NCI-H1436 treated with DMSO at 0.1 percent for 48 hours (cell line): ENCODE results near the gene PPP5C.
A peak's percentile ranks its signal among the peaks of the same experiment; 100 is the strongest.
"Not testable (repeated sequence)": the region's sequence is repeated elsewhere in the genome, so short reads cannot be mapped to it uniquely, and the experiment has no call there.

ENCODE experiments used
- DNase-seq: peaks from one replicate; lab custom pipeline; 2025; lab: John Stamatoyannopoulos, UW

Gene PPP5C

DNA sequence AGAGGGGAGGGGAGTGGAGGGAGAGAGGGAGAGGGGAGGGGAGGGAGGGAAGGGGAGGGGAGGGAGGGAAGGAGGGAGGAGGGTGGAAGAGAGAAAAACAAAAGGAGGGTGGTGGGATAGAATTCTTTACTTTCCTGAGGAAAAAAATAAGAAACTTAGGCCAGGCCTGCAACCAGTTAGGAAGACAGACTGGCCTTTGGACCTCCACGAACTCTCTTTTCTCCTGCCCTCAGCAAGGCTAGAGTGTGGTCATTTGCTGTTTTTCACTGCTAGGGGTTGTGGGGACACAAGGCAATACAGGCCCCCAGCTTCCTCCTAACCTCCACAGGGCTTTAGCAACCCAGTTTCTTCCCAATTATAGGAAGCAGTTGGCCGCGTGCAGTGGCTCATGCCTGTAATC lies 62.3 kb downstream of the PPP5C start:
- DNase-seq = no peak

DNA sequence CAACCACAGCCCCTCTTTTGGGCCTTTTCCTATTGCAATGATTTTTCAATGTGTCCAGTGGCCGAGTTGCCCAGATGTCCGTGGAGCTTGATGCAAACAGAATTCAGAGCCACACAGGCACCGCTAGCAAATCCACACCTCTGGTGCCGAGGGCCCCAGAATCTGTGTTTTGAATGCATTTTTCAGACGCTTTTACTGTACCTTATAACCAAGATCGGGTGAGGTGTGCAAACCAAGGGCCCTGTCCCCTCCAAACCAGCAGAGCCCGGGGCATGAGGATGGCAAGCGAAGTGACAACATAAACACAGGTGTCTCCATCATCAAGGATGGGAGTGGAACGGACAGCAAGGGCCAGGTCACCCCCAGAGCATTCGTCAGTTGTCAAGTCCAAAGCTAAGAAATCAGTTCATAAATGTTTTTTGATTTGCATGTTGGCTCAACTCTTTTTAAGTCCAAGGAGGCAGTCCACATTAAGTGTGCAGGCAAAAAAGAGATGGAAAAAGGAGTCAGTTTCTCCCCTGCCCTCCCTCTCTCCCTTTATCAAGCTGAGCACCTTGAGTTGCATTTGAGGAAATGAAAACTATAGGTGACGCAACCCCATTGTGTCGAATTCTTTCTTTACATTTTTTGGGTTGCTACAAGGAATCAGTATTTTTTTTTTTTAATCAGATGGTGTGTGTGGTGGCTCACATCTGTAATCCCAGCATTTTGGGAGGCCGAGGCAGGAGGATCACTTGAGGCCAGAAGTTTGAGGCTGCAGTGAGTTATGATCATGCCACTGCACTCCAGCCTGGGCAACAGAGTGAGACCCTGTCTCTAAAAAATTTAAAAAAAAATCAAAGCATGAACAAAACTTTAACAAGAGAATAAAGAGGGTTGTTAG lies 63.6 kb downstream of the PPP5C start:
- DNase-seq = no peak

DNA sequence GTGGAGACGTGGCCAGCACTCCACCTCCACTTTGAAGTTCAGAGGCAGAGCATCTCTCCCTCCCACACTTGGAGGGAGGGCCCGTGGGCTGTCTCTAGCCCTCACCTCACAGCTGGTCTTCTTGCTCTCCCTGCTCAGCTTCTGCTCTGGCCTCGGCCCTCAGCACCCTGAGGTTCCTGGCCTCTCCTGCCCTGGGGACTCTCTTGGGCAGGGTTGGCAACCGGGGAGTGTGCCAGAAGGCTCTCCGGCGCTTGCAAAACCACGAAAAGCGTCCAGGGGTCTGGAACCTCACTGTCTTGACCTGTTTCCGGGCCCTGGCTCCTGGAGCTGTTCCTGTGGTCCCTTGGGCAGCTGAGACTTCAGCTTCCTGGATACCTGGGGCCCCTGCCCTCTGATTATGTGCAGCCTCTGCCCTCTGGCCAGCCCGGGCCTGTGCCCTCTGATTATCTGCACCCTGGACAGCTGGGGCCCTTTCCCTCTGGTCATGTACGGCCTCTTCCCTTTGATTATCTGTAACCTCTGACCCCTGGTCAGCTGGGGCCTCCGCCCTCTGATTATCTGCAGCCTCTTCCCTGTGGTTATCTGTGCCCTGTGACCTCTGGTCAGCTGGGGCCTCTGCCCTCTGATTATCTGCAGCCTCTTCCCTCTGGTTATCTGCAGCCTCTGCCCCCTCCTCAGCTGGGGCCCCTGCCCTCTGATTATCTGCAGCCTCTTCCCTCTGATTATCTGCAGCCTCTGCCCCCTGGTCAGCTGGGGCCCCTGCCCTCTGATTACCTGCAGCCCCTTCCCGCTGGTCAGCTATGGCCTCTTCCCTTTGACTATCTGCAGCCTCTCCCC lies 64.4 kb downstream of the PPP5C start:
- no peak for DNase-seq

DNA sequence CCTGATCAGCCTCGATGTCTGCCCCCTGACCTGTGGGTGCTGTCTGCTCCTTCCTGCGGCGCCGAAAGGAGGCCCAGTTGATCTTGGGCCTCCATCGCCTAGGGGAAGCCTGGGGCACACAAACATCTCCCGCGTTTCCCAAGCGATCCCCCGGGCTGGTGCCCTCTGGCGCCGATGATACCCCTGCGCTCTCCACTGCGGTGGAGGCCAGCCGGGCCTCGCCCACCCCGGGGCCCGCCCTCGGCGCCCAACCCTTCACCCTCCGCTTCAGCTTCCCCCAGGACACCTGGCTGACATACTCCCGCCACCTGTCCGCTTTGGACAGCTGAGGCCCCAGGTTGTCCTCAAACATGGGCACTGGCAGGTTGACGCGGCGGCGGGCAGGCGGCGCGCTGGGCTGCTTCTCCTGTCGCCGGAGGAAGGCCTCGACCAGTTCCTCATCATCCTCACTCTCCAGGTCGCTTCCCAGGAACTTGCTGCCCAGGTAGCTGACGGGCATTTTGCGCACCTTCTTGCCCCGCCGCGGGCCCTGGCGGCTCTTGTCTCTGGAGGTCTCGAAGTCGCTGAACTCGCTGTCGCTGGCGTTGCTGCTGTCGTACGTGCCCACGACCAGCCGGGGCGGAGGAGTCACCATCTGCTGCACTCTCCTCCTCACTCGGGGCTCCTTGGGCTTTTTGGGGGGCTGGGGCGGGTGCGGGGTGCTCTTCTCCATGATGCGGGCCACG lies 65.2 kb downstream of the PPP5C start:
- DNase-seq = no peak

DNA sequence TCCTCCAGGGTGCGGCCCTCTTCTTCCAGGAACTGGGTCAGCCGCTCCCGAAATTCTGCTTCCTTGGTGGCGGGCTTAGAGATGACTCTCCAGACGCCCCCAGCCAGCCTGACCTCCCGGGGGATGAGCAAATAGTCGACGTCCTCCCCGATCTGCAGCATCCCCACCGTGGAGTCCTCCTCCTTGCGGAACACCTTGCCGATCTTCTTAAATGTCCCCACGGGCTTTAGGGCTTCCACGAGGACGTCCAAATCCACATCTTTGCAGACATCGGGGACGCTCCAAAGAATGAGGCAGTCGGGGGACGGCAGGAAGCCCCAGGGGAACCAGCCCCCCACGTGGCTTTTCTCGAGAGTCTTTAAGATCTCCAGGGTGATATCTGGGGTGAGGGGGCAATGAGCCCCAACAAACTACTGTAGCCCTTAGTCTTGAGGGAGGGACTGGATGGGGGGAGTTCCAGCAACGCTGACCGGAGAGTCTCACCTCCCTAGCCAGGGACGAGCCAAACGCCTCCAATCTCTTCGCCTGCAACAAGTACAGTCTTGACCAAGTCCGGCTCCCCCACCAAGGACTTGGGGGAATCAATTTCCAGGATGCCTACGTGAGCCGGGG lies 65.9 kb downstream of the PPP5C start:
- no peak for DNase-seq

DNA sequence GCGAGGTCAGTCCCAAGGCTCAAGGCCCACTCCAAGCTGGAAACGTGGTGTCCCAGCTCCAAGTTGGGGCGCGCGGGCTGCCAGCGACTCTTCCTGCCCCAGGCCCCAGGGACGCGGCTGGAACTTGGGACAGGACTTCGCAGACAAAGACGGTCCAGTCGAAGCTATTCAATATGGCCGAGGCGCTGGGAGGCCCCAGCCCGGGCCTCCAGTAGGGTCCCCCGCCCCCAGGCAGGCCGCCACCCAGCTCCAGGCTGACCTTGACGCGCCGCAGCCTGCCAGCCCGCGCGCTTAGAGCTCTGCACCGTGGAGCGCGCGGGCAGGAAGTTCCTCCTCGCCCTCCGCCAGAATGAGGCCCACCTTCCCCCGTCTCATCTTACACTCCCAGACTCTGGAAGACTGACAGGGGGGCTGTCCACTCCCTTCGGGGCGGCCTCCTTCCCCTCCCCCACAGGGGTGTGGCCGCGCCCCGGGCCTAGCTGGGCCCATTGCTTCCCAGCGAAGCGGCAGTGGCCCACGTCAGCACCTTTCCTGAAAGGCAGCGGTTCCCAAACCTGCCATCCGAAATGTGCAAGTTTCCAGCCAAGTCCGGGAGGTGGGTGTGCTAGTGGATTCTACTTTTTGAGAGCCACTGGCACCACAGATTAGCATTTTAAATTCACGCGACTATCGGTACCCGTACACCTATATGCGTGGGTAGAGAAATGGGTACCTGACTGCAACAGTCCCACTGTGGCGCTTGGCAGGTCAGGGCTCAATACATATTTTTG lies 66.6 kb downstream of the PPP5C start, which contains the start of gene CCDC8:
CCDC8 (minus strand) TSS at position 303 of the 770 bp plus-strand sequence. CDS start 754 bp downstream, outside the sequence.
- peak; percentile 82 for DNase-seq

DNA sequence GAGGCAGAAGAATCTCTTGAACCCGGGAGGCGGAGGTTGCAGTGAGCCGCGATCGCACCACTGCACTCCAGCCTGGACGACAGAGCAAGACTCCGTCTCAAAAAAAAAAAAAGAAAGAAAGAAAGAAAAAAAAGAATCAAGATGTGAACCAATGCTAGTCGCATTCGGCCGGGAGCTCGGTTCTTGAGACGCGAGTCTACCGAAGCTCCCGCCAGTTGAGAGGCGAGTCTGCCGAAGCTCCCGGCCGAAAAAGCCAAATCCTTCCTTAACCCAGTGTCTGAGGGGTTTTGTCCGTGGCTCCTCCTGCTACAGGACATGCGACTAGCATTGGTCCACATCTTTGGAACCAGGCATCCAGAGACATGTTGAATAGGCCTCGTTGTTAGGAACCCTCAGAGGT lies 68.0 kb downstream of the PPP5C start:
- not testable (repeated sequence) for DNase-seq

DNA sequence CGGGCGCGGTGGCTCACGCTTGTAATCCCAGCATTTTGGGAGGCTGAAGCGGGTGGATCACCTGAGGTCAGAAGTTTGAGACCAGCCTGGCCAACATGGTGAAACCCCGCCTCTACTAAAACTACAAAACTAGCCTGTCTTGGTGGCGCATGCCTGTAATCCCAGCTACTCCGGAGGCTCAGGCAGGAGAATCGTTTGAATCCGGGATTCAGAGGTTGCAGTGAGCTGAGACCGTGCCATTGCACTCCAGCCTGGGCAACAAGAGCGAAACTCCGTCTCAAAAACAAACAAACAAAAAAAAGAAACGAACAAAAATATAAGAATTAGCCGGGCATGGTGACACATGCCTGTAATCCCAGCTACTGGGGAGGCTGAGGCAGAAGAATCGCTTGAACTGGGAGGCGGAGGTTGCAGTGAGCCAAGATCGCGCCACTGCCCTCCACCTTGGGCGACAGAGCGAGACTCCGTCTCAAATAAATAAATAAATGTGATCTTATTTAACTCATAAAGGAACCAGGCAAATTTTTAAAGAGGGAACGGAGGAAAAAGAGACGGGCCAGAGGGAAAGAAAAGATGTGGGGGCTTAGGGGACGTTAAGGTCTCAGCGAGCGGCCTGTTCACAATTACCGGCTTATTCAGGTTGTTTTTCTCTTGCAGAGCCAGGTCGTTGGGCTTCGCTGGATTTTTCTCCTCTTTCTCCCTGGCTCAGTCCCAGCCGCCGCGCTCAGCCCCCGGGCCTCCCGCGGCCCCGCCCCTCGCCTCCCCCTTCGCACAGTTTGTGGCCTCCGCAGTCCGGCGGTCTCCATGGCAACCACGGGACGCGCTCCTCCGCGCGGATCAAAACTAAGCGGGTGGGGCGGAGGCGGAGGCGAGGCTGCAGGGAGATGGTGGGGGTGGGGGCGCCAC lies 69.2 kb downstream of the PPP5C start:
- peak; percentile 19 for DNase-seq

DNA sequence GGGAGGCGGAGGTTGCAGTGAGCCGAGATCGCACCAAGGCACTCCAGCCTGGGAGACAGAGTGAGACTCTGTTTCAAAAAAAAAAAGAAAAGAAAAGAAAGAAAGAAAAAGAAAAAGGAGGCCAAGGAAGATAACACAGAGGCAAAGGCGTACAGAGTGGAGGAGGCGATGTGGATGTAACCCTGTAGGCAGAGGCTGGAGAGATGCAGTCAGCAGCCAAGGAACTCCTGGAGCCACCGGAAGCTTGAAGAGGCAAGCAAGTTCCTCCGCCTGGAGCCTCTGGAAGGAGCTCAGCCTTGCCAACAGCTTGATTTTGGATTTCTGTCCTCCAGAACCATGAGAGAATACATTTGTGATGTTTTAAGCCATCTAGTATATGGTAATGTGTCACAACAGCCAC lies 73.2 kb downstream of the PPP5C start:
- no peak for DNase-seq

DNA sequence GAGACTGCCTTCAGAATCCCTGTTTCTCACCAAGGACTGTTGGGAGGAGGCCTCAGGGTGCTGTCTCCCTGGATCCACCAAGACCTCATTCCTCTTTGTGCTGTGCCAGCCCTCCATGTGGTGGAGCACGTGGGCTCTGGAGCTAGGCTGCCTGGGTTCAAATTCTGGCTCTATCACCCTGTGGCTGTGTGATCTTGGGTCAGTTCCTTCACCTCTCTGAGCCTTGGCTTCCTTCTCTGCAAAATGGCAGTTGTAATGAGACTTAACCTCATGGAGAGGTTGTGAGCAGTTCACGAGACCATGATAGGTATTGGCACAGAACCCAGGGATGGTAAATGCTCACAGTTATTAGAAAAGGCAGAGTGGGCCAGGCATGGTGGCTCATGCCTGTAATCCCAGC lies 75.5 kb downstream of the PPP5C start:
- DNase-seq = no peak

DNA sequence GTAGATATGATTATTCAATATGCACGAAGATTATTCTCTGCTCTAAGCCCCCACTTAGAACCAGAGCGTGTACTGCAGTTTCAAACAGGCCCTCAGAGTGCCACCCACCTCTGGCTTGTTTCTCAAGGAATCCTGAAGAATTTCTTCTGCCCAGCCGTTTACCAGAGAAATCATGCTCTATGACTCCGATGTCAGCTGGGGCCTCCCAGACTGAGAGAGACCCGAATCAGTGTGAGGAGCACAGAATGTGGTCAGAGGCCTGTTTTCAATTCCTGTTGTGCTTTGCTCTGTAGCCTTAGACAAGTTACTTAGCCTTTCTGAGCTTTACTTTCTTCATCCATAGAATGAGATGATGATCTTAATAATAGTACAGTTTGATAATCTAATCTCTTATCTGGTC lies 76.3 kb downstream of the PPP5C start:
- DNase-seq = no peak

DNA sequence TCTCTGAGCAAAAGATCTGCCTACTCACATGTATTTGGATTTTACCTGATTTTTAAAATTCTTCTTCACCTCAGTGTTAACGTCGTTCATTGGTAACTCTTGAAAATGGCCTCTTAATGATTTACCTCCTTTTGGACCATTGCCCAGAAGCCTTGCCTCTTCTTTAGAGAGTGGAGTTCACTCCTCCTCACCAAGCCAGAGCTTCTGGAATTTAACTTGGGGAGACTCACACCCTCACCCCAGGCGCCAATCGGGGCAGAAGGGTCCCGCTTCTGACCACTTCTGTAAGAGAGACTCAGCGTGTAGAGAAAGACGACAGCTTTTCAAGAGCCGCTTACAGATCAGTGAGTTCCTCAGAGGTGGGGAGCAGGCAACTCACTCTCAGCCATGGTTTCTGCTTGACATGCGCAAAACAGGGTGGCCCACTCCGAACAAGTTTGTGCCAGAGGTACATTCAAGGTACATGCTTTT lies 79.2 kb downstream of the PPP5C start:
- DNase-seq = no peak

DNA sequence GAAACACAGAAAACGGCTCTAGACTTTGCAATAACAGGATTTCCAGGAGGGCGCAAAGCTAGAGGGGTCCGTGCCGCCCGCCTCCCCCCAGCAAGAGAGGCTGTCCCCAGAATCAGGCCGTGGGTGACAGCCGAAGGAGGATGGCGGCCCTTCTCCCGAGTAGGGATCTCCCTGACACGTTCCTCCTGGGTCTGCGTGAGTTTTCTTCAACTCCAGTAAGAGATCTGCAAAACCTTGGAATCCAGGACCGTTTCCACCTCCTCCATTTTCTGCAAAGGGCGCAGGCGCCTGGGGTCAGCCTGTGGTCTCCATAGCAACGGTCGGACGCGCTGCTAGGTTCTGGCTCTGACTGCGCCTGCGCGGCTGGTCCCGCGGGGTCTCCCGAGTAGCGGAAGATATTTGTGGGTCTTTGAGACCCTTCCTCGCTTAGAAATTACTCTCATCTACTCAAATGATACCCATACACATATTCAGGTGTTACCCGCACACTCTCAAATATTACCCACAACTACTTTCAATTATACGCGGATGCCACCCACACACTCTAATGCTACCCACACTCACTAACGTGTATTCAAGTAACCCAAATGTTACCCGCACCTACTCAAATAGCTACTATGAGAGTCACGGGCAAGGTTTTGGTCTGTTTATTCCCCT lies 79.7 kb downstream of the PPP5C start:
- peak; percentile 44 for DNase-seq

DNA sequence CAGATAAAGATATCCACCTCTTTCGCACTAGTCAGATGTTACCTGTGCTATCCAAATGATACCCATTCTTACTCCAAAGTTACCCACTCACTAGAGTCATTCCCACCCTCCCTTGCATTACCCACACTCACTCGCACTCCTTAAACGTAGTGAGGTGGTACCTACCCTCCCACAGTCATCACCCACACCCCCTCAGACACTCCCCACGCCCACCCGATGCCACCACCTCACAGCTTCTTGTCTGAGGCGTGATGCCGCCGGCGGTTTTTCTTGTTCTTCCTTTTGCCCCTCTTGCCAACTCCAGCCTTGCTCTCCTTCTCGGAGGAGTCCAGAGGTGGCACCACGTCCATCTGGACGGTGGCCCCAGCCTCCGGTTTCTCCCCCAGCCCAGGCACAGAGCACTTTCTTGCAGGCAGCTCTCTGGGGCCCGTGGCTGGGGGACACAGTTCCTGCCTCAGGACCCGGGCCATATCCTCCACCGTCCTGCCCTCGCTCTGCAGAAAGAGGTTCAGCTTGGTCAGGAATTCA lies 80.7 kb downstream of the PPP5C start:
- DNase-seq = no peak

DNA sequence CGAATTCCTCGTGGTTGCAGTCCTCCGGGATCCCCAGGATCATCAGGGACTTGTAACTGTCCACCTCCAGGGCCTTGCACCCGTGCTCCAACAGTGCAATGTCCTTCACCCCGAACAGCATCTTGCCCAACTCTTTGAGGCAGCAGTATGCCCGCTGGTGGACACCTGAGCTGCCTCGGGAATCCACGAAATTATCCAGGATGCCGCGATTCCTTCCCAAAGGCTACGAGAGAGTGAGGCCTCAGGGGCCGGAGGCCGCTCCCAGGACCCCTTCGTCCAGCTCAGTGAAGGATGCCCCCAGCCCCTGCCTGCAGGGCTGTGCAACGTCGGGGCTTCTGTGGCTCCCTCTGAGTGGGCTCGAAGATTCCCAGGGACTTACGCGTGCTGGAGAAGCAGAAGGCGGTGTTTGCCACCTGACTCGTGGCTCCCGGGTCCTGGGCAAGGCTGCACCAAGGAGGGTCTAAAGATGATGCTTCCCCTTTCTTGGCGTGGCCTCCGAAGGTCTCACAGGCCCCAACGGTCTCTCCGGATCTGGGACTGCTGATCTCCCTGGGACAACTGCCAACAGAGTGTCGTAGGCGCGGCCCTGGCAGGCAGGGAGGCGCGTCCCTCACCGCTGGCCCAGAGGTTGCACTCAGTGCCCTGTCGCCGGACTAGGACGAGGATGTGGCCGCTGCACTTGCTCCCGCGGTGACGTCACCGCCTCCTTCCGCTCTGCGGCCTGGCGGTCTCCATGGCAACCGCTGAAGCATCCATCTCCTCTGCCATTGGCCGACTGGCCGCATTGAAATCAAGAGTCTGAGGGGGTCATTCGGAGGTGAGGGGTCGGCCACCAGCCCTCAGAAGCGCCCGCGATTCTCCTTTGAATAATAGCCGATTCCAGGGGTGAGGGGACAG lies 81.6 kb downstream of the PPP5C start, which contains the start of gene PNMA8C:
PNMA8C (minus strand) TSS at position 698 of the 897 bp plus-strand sequence; CDS start at position 121, 577 bp downstream.
- DNase-seq = peak; percentile 15

DNA sequence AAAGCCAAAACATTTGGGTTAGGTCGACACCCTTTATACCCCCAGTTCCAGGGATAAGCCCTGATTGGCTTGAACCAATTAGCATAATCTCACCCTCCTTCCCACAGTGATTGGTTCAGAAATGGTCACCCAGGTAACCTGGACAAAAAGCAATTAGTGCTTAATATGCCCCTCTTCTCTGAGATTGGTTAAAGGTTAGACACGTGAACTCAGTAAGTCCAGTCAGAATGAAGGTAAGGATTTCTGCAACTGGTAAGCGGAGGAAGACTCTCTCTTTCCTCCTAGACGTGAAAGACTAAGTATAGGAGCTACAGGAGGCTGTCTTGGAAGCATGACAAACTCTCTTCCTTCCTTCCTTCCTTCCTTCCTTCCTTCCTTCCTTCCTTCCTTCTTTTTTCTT lies 83.1 kb downstream of the PPP5C start:
- DNase-seq = no peak

DNA sequence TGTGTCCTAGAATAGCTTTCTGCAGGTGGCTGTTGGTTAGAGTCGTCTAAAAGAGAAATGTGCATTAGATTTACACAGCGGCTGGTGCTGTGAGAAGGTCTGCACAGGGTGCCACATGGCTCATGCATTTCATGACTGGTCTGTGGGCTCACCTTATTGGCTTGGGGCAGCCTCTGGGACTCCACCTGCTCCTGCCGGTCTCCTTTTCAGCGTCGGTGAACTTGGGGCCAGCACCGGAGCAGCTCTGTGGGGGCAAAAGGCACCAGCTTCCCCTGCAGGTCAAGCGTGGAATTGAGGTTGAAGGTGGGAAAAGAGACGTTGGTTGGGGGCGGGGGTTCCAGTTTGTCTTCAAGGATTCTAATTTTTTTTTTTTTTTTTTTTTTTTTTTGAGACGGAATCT lies 84.9 kb downstream of the PPP5C start:
- no peak for DNase-seq

DNA sequence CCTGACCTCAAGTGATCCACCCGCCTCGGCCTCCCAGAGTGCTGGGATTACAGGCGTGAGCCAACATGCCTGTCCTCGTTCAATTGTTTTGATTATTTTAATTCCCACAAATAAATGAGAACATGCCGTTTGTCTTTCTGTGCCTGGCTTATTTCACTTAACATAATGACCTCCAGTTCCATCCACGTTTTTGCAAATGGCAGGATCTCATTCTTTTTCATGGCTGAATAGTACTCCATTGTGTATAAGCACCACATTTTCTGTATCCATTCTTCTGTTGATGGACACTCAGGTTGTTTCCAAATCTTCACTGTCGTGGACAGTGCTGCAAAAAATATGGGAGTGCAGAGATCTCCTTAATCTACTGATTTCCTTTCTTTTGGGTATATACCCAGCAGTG lies 86.6 kb downstream of the PPP5C start:
- not testable (repeated sequence) for DNase-seq
